ENCODE results near the gene C11orf68. TPM values are rescaled to one million over a fixed set of nuclear protein-coding genes. Genes with fewer than 3 reads are reported as not detected.

The C11orf68 gene
- total RNA-seq, 1 donor from 2014 or later: 31.2 TPM

DNA sequence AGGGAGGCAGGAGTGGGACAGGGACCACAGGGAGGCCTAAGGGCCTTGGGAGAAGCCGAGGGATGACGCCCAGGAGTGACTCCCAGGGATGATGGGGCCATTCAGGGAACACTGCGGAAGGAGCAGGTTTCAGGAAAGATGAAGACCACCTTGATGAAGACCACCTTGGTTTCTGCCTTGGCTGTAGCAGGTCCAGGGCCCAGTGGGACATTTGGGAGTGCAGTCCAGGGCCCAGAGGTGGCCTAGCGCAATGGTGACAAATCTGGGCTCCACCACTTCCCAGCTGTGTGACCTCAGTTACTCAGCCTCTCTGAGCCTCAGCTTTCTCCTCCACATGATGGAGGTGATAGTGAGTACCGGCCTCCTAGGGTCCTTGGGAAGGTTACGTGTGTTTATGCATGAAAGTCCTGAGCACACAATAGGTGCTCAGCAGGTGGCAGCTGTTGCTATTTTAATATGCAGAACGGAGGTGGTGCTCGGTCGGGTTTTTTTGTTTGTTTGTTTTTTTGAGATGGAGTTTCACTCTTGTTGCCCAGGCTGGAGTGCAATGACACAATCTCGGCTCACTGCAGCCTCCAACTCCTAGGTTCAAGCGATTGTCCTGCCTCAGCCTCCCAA lies 27.2 kb upstream of the C11orf68 start:
- H3K9me3 Mint-ChIP-seq: no peaks in the 10 kb centered on the region
- TF ChIP-seq, protein P1, sequence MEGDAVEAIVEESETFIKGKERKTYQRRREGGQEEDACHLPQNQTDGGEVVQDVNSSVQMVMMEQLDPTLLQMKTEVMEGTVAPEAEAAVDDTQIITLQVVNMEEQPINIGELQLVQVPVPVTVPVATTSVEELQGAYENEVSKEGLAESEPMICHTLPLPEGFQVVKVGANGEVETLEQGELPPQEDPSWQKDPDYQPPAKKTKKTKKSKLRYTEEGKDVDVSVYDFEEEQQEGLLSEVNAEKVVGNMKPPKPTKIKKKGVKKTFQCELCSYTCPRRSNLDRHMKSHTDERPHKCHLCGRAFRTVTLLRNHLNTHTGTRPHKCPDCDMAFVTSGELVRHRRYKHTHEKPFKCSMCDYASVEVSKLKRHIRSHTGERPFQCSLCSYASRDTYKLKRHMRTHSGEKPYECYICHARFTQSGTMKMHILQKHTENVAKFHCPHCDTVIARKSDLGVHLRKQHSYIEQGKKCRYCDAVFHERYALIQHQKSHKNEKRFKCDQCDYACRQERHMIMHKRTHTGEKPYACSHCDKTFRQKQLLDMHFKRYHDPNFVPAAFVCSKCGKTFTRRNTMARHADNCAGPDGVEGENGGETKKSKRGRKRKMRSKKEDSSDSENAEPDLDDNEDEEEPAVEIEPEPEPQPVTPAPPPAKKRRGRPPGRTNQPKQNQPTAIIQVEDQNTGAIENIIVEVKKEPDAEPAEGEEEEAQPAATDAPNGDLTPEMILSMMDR (conservative IDR thresholded peaks at IDR 0.05): no peak
- H3K36me3 Mint-ChIP-seq: no peaks in the 10 kb centered on the region
- no peak overlapping the region for H3K27ac Mint-ChIP-seq
- H3K27me3 Mint-ChIP-seq: peaks cover 22% of the 10 kb centered on the region
- H3K4me3 Mint-ChIP-seq: no peak overlapping the region
- peaks cover 3% of the 10 kb centered on the region for H3K4me1 Mint-ChIP-seq (ENCODE audit: unreplicated experiment)
- DNase-seq (ENCODE audit: extremely low spot score, unreplicated experiment): no peak

DNA sequence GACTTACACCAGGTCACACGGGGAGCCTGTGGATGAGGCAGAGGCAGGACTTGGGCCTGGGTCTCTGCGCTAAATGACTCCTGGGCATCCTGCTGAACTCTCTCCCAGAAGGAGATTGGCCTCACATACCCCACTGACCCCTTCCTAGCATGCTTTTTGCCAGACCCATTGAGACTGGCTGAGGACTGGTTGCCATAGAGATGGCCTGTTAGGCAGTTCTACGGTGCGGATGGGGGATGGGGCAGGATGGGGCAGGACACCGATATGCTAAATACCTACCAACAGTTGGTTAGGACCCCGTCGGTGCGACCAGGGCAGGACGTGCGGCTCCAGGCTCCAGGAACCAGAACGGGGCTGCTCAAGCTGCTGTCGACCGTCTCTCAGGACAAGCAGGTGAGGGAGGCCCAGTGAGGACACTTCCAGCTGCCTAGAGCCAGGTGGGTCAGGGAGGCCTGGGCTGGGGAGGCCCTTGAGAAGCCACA lies 26.6 kb upstream of the C11orf68 start, which contains the start of gene TSGA10IP:
TSGA10IP (plus strand) TSS at position 51 of the 482 bp plus-strand sequence; CDS start at position 247, 196 bp downstream.
- H3K36me3 Mint-ChIP-seq: no peaks in the 10 kb centered on the region
- no peak within 1 kb of the TSS for H3K4me3 Mint-ChIP-seq
- H3K27me3 Mint-ChIP-seq: peaks cover 22% of the 10 kb centered on the region
- H3K27ac Mint-ChIP-seq: no peak within 1 kb of the TSS
- no peaks in the 10 kb centered on the region for H3K9me3 Mint-ChIP-seq
- DNase-seq (ENCODE audit: extremely low spot score, unreplicated experiment): no peak
- peaks cover 3% of the 10 kb centered on the region for H3K4me1 Mint-ChIP-seq (ENCODE audit: unreplicated experiment)
- TF ChIP-seq, protein P1 (conservative IDR thresholded peaks at IDR 0.05): no peak

DNA sequence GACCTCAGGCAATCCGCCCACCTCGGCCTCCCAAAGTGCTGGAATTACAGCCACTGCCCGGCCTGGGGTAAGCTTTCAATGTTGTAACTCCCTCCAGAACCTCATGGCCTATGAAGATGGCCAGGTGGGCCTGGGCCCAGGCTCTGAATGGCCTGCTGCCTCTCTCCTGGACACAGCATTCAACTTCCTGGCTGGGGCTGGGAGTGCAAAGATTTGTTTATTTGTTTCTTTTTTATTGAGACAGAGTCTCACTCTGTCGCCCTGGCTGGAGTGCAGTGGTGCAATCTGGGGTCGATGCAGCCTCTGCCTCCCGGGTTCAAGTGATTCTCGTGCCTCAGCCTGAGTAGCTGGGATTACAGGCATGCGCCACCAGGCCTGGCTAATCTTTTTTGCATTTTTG lies 25.9 kb upstream of the C11orf68 start:
- Mint-ChIP-seq H3K27ac (no peak overlapping the region), H3K9me3 (no peaks in the 10 kb centered on the region), H3K36me3 (no peaks in the 10 kb centered on the region), H3K27me3 (peaks cover 27% of the 10 kb centered on the region), H3K4me1 (ENCODE audit: unreplicated experiment) (peaks cover 3% of the 10 kb centered on the region), H3K4me3 (no peak overlapping the region)
- TF ChIP-seq, protein P1 (conservative IDR thresholded peaks at IDR 0.05): no peak
- no peak for DNase-seq (ENCODE audit: extremely low spot score, unreplicated experiment)

DNA sequence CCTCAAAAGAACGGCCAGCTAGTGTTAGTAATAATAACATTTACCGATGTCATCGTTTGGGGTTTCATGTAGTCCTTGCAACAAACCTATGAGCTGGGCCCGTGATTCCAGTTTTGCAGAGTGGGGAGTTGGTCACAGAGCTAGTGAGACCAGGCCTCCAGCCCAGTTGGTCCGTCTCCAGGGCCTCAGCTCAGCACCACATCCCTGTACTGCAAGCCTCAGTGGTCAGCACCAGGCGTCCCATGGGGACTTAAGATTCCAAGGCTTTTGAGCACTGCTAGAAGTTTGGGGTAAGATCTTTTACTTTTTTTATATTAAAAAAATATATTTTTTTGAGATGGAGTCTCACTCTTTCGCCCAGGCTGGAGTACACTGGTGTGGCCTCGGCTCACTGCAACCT lies 25.3 kb upstream of the C11orf68 start:
- H3K4me3 Mint-ChIP-seq: no peak overlapping the region
- H3K9me3 Mint-ChIP-seq: no peaks in the 10 kb centered on the region
- no peak overlapping the region for H3K27ac Mint-ChIP-seq
- peaks cover 26% of the 10 kb centered on the region for H3K27me3 Mint-ChIP-seq
- H3K4me1 Mint-ChIP-seq (ENCODE audit: unreplicated experiment): peaks cover 3% of the 10 kb centered on the region
- DNase-seq (ENCODE audit: extremely low spot score, unreplicated experiment): no peak
- TF ChIP-seq, protein P1 (conservative IDR thresholded peaks at IDR 0.05): no peak
- H3K36me3 Mint-ChIP-seq: no peaks in the 10 kb centered on the region

DNA sequence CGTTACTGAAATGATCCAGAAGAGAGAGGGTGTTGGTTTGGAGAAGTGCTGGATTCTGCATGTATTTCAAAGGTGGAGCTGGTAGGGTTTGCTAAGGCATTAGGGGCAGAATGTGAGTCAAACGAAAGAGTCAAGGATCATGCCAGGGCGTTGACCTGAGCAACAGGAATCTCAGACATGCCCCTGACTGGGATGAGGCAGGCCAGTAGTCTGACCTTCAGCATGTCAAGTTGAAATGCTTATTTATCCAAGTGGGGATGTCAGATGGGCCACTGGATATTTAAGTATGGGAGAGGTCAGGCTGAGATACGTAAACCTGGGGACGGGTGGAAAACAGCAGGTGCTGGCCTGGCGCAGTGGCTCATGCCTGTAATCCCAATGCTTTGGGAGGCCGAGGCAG lies 23.7 kb upstream of the C11orf68 start:
- Mint-ChIP-seq H3K36me3 (no peaks in the 10 kb centered on the region), H3K27ac (no peak overlapping the region), H3K27me3 (peaks cover 28% of the 10 kb centered on the region), H3K4me1 (ENCODE audit: unreplicated experiment) (peaks cover 3% of the 10 kb centered on the region), H3K9me3 (no peaks in the 10 kb centered on the region), H3K4me3 (no peak overlapping the region)
- TF ChIP-seq, protein P1 (conservative IDR thresholded peaks at IDR 0.05): no peak
- DNase-seq (ENCODE audit: extremely low spot score, unreplicated experiment): no peak
